NCI-H748 (cell line): Measurements from ENCODE around the gene RIOK1.
"Not testable (repeated sequence)": the region's sequence is repeated elsewhere in the genome, so short reads cannot be mapped to it uniquely, and the experiment has no call there.

Source experiments
- DNase-seq: peaks from one replicate; lab custom pipeline; 2025; ENCODE audit not compliant: unreplicated experiment; lab: John Stamatoyannopoulos, UW

The RIOK1 gene

DNA sequence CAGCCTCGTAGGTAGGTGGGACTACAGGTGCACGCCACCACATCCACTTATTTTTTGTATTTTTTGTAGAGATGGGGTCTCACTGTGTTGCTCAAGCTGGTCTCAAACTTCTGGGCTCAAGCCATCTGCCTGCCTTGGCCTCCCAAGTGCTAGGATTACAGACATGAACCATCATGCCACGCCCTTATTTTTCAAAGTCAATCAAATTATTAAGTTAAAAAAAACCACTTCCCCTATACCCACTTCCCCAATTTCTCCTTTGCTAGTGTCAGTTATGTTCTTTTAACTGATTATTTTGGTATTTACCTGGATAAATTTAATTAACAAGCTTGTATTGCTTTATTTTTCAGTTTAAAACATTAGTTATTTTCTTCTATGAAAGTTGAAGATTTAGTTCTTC, 49.6 kb downstream of the RIOK1 start:
- DNase-seq, result no peak

- no peak for DNase-seq
Observed at GRCh38 chr6:7440476-7440875, 50.9 kb downstream of the RIOK1 start.

- no peak for DNase-seq
Observed at GRCh38 chr6:7441048-7441775, 51.6 kb downstream of the RIOK1 start.

DNA sequence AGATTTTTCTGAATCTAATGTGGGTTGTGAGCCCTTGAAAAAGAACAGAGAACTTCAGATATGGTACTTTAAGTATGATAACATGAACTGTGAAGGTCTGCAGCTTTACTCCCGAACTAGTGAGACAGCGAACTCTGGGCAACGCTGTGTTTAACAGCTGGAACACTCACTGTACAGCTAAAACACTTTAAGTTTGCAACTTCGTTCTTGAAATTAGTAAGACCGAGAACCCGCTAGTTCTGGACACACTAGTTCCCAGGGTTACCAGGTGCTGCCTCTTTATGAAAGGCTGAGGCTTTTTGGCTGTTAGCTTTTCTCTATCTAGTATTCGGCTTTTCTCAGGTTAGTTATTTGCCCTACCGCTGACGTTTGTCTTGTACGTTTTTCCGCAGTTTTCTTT, 52.9 kb downstream of the RIOK1 start:
- DNase-seq, result no peak

GRCh38 chr6:7445101-7445500, 55.5 kb downstream of the RIOK1 start:
- DNase-seq, result no peak

- DNase-seq, result no peak
Observed at GRCh38 chr6:7445885-7446461, 56.4 kb downstream of the RIOK1 start.

DNA sequence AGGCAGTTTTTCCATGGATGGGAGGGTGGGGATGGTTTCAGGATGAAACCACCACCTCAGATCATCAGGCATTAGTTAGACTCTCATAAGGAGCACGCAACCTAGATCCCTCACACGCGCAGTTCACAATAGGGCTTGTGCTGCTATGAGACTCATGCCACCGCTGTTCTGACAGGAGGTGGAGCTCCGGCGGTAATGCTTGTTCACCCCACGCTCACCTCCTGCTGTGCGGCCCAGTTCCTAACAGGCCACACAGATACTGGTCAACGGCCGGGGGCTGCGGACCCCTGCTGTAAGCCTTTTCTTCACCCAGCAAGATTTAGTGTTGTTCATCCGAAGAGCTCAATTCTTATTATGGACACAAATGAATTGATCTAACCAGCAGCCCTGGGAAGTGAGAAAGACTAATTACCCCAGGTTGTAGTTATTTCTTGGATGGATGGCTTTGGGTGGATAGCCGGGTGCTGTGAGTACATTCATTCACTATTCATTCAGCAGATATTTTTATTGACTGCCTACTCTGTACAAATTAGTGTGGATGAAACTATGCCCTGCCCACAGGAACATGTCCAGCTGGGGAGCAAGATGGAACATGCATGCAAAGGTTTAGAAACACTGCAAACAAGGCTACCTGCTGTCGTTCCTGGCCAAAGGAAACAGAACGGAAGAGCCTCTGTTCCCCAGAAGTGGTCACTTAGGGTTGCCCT, 57.2 kb downstream of the RIOK1 start:
- no peak for DNase-seq

GRCh38 chr6:7448232-7448631, 58.6 kb downstream of the RIOK1 start:
- DNase-seq, result no peak

GRCh38 chr6:7449018-7449417, 59.4 kb downstream of the RIOK1 start:
- no peak for DNase-seq

- no peak for DNase-seq
Observed at GRCh38 chr6:7451326-7451725, 61.7 kb downstream of the RIOK1 start.

GRCh38 chr6:7452898-7453297, 63.3 kb downstream of the RIOK1 start:
- DNase-seq, result no peak

GRCh38 chr6:7454696-7455358, 65.2 kb downstream of the RIOK1 start:
- DNase-seq, result no peak

DNA sequence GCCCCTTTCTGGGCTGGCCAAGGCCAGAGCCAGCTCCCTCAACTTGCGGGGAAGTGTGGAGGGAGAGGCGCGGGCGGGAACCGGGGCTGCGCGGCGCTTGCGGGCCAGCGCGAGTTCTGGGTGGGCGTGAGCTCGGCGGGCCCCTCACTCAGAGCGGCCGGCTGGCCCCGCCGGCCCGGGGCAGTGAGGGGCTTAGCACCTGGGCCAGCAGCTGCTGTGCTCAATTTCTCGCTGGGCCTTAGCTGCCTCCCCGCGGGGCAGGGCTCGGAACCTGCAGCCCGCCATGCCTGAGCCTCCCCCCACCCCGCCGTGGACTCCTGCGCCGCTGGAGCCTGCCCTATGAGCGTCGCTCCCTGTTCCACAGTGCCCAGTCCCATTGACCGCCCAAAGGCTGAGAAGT, 66.7 kb downstream of the RIOK1 start:
- DNase-seq, result not testable (repeated sequence)

- no peak for DNase-seq
Observed at GRCh38 chr6:7461416-7461815, 71.8 kb downstream of the RIOK1 start.

GRCh38 chr6:7463785-7464184, 74.2 kb downstream of the RIOK1 start:
- no peak for DNase-seq

DNA sequence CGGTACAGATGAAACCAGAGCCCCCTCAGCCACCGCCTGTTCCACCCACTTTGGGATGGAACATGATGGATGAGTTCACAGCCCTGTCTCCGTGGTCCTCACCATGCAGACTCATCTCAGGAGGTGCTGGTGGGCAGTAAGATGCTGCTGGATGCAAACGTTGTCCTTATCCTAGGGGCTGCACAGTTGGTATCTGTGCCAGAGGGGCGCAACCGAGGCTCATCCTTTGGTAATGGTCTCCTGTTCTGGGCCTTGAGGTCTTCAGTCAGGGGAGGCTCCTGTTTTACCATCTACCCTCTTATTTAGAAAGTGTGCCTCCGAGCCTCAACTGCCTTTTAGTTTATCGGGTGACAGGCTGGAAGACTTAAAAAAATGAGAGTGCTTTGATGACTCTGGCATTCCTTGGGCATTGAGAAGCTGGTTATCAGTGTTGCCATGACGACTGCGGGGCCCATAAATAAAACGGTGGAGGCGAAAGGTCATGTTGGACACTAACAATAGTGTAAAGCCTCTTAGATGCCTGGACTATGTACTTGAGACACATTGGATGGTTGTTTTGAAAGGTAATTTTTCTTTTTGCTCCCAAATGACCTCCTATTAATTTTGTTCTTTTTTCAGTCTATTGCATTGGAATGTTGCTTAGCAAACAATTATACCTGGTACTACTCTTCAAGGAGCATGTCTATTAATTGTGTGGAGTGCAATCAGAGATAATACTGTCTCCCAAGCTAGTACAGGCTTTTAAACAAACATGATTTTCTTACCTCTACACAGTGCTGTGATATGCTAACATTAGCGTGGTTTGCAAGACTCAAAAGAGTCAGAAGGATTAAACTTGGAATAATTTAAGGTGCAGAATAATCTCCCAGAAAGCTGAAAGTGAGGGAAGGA, 77.6 kb downstream of the RIOK1 start:
- no peak for DNase-seq
